Bladder microvascular endothelial cell (primary cell): ENCODE results near the gene RNF17. TPM values are rescaled to one million over a fixed set of nuclear protein-coding genes. Genes with fewer than 3 reads are reported as not detected.

ENCODE experiments used
- total RNA-seq: library from RNA; depleted of rRNA; stranded (reverse); fragments of >200 nt; gene quantifications from 2 replicates; pipeline ENCODE4 v1.2.3, GENCODE V29; 2014

Gene RNF17, protein sequence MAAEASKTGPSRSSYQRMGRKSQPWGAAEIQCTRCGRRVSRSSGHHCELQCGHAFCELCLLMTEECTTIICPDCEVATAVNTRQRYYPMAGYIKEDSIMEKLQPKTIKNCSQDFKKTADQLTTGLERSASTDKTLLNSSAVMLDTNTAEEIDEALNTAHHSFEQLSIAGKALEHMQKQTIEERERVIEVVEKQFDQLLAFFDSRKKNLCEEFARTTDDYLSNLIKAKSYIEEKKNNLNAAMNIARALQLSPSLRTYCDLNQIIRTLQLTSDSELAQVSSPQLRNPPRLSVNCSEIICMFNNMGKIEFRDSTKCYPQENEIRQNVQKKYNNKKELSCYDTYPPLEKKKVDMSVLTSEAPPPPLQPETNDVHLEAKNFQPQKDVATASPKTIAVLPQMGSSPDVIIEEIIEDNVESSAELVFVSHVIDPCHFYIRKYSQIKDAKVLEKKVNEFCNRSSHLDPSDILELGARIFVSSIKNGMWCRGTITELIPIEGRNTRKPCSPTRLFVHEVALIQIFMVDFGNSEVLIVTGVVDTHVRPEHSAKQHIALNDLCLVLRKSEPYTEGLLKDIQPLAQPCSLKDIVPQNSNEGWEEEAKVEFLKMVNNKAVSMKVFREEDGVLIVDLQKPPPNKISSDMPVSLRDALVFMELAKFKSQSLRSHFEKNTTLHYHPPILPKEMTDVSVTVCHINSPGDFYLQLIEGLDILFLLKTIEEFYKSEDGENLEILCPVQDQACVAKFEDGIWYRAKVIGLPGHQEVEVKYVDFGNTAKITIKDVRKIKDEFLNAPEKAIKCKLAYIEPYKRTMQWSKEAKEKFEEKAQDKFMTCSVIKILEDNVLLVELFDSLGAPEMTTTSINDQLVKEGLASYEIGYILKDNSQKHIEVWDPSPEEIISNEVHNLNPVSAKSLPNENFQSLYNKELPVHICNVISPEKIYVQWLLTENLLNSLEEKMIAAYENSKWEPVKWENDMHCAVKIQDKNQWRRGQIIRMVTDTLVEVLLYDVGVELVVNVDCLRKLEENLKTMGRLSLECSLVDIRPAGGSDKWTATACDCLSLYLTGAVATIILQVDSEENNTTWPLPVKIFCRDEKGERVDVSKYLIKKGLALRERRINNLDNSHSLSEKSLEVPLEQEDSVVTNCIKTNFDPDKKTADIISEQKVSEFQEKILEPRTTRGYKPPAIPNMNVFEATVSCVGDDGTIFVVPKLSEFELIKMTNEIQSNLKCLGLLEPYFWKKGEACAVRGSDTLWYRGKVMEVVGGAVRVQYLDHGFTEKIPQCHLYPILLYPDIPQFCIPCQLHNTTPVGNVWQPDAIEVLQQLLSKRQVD (N-terminal part only)
- not detected in 2 replicates for total RNA-seq

DNA sequence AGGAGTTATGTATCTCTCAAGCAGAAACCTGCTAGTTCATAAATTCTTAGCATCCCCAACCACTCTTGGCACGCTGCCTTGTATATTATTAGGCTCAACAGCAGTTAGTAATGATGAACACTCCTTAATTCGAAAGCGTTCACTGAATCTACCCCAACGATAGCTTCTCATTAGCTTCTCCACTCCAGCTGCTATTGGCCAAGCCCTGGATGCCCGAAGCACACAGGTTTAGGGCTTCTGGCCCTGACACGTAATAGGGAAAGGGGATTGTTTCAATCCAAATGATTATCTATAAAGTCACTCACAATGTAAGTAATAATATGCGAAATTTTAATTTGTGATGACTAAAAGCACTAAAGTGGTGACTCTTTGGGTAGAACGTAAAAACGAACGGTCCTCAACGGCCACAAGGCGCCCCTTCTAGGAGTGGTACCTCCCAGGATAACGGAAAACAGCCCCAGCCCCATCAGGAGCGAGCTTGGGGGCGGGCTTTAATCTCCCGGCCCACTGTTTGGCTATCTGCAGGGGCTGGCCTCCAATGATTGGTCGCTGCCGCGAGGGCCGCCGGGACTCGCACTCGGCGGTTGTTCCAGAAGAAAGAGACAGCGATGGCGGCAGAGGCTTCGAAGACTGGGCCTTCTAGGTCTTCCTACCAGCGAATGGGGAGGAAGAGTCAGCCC, at the start of gene RNF17:
RNF17 (plus strand) TSS at position 574 of the 680 bp plus-strand sequence; CDS start at position 609, 35 bp downstream.

Other genes with a start within 250 kb of the RNF17 start
- not detected in 2 replicates for gene ATP12A, start 83.8 kb upstream of the RNF17 start, total RNA-seq